Activated T-helper 17 cell treated with anti-CD3 and anti-CD28 coated beads, Interleukin-2, amount 50 U/mL, for 72 hours (primary cell): ENCODE data around the gene JAG2. TPM values are rescaled to one million over a fixed set of nuclear protein-coding genes. Genes with fewer than 3 reads are reported as not detected.

ENCODE experiments used
- ATAC-seq: fragments of 150-1000 bp; cut with Tn5 transposase; replicated peaks from 2 replicates; pipeline ENCODE4 v1.10.0; 2021; ENCODE audit warnings: mild to moderate bottlenecking, moderate library complexity
- H3K27ac Mint-ChIP-seq: one replicate; pipeline ENCODE4 v1.8.0; 2022; ENCODE audit warnings: mixed read lengths
- H3K27me3 Mint-ChIP-seq: one replicate; pipeline ENCODE4 v1.8.0; 2022; ENCODE audit warnings: mixed read lengths
- H3K36me3 Mint-ChIP-seq: one replicate; pipeline ENCODE4 v1.8.0; 2022; ENCODE audit warnings: low read depth, mild to moderate bottlenecking, mixed read lengths
- H3K4me1 Mint-ChIP-seq: one replicate; pipeline ENCODE4 v1.8.0; 2022; ENCODE audit warnings: mixed read lengths
- H3K4me3 Mint-ChIP-seq: one replicate; pipeline ENCODE4 v1.8.0; 2022; ENCODE audit warnings: mild to moderate bottlenecking, mixed read lengths
- H3K9me3 Mint-ChIP-seq: one replicate; pipeline ENCODE4 v1.8.0; 2022; ENCODE audit warnings: mixed read lengths
- total RNA-seq, 2 donors: library from RNA; stranded (reverse); gene quantifications; one replicate each; pipeline ENCODE4 v1.2.3, GENCODE V29; 2022

Gene JAG2
- total RNA-seq: 1 to 10 TPM; 2.5 TPM

- Mint-ChIP-seq H3K4me1 (peaks cover 7% of the 10 kb centered on the region), H3K9me3 (no peaks in the 10 kb centered on the region), H3K27me3 (peaks cover 15% of the 10 kb centered on the region), H3K36me3 (no peaks in the 10 kb centered on the region), H3K27ac (no peak within 1 kb of the TSS), H3K4me3 (peak within 1 kb of the TSS; percentile 68)
- peak; percentile 43 for ATAC-seq
Measured at GRCh38 chr14:105168496-105168978, at the start of gene JAG2. TSS of gene JAG2 (minus strand) at chr14:105168776. CDS start at chr14:105168420, 356 bp downstream.

GRCh38 chr14:105217774-105218173 is 49.2 kb upstream of the JAG2 start:
- H3K4me3 Mint-ChIP-seq: no peak overlapping the region
- H3K27ac Mint-ChIP-seq: no peak overlapping the region
- no peak for ATAC-seq
- no peaks in the 10 kb centered on the region for H3K27me3 Mint-ChIP-seq
- H3K9me3 Mint-ChIP-seq: no peaks in the 10 kb centered on the region
- H3K4me1 Mint-ChIP-seq: peaks cover 4% of the 10 kb centered on the region
- peaks cover 17% of the 10 kb centered on the region for H3K36me3 Mint-ChIP-seq

GRCh38 chr14:105216490-105217247 is 48.1 kb upstream of the JAG2 start:
- Mint-ChIP-seq H3K4me1 (peaks cover 4% of the 10 kb centered on the region), H3K36me3 (peaks cover 8% of the 10 kb centered on the region), H3K9me3 (no peaks in the 10 kb centered on the region), H3K27me3 (no peaks in the 10 kb centered on the region), H3K27ac (no peak overlapping the region), H3K4me3 (no peak overlapping the region)
- no peak for ATAC-seq

GRCh38 chr14:105215602-105216001 is 47.0 kb upstream of the JAG2 start:
- peaks cover 7% of the 10 kb centered on the region for H3K36me3 Mint-ChIP-seq
- H3K9me3 Mint-ChIP-seq: no peaks in the 10 kb centered on the region
- H3K27ac Mint-ChIP-seq: no peak overlapping the region
- peaks cover 4% of the 10 kb centered on the region for H3K4me1 Mint-ChIP-seq
- no peaks in the 10 kb centered on the region for H3K27me3 Mint-ChIP-seq
- no peak for ATAC-seq
- no peak overlapping the region for H3K4me3 Mint-ChIP-seq

- H3K4me1 Mint-ChIP-seq: peaks cover 4% of the 10 kb centered on the region
- ATAC-seq: no peak
- peaks cover 7% of the 10 kb centered on the region for H3K36me3 Mint-ChIP-seq
- H3K27me3 Mint-ChIP-seq: no peaks in the 10 kb centered on the region
- H3K9me3 Mint-ChIP-seq: no peaks in the 10 kb centered on the region
- H3K4me3 Mint-ChIP-seq: no peak overlapping the region
- H3K27ac Mint-ChIP-seq: no peak overlapping the region
Measured at GRCh38 chr14:105214324-105214915, 45.8 kb upstream of the JAG2 start.

- no peaks in the 10 kb centered on the region for H3K36me3 Mint-ChIP-seq
- no peaks in the 10 kb centered on the region for H3K9me3 Mint-ChIP-seq
- no peak overlapping the region for H3K27ac Mint-ChIP-seq
- peaks cover 4% of the 10 kb centered on the region for H3K4me1 Mint-ChIP-seq
- H3K27me3 Mint-ChIP-seq: no peaks in the 10 kb centered on the region
- no peak overlapping the region for H3K4me3 Mint-ChIP-seq
- no peak for ATAC-seq
Measured at GRCh38 chr14:105213361-105213760, 44.8 kb upstream of the JAG2 start.

- no peaks in the 10 kb centered on the region for H3K9me3 Mint-ChIP-seq
- H3K4me1 Mint-ChIP-seq: peaks cover 4% of the 10 kb centered on the region
- H3K36me3 Mint-ChIP-seq: no peaks in the 10 kb centered on the region
- no peaks in the 10 kb centered on the region for H3K27me3 Mint-ChIP-seq
- H3K4me3 Mint-ChIP-seq: no peak overlapping the region
- no peak for ATAC-seq
- H3K27ac Mint-ChIP-seq: no peak overlapping the region
Measured at GRCh38 chr14:105212541-105213300, 44.1 kb upstream of the JAG2 start.

- Mint-ChIP-seq H3K36me3 (no peaks in the 10 kb centered on the region), H3K27me3 (no peaks in the 10 kb centered on the region), H3K4me1 (peaks cover 4% of the 10 kb centered on the region), H3K9me3 (no peaks in the 10 kb centered on the region), H3K4me3 (no peak overlapping the region), H3K27ac (no peak overlapping the region)
- ATAC-seq: no peak
Measured at GRCh38 chr14:105211758-105212089, 43.1 kb upstream of the JAG2 start.

- ATAC-seq: no peak
- H3K36me3 Mint-ChIP-seq: no peaks in the 10 kb centered on the region
- H3K4me3 Mint-ChIP-seq: no peak overlapping the region
- no peaks in the 10 kb centered on the region for H3K9me3 Mint-ChIP-seq
- peaks cover 4% of the 10 kb centered on the region for H3K4me1 Mint-ChIP-seq
- H3K27me3 Mint-ChIP-seq: no peaks in the 10 kb centered on the region
- no peak overlapping the region for H3K27ac Mint-ChIP-seq
Measured at GRCh38 chr14:105211086-105211757, 42.6 kb upstream of the JAG2 start.

- H3K4me1 Mint-ChIP-seq: peaks cover 3% of the 10 kb centered on the region
- no peak overlapping the region for H3K4me3 Mint-ChIP-seq
- H3K9me3 Mint-ChIP-seq: no peaks in the 10 kb centered on the region
- H3K27ac Mint-ChIP-seq: no peak overlapping the region
- ATAC-seq: no peak
- no peaks in the 10 kb centered on the region for H3K36me3 Mint-ChIP-seq
- no peaks in the 10 kb centered on the region for H3K27me3 Mint-ChIP-seq
Measured at GRCh38 chr14:105210266-105211025, 41.9 kb upstream of the JAG2 start.

GRCh38 chr14:105209646-105210045 is 41.1 kb upstream of the JAG2 start:
- no peaks in the 10 kb centered on the region for H3K9me3 Mint-ChIP-seq
- no peak overlapping the region for H3K4me3 Mint-ChIP-seq
- no peaks in the 10 kb centered on the region for H3K4me1 Mint-ChIP-seq
- no peaks in the 10 kb centered on the region for H3K36me3 Mint-ChIP-seq
- H3K27ac Mint-ChIP-seq: no peak overlapping the region
- no peaks in the 10 kb centered on the region for H3K27me3 Mint-ChIP-seq
- ATAC-seq: no peak

- Mint-ChIP-seq H3K4me1 (no peaks in the 10 kb centered on the region), H3K27me3 (no peaks in the 10 kb centered on the region), H3K4me3 (no peak overlapping the region), H3K9me3 (no peaks in the 10 kb centered on the region), H3K27ac (no peak overlapping the region), H3K36me3 (no peaks in the 10 kb centered on the region)
- no peak for ATAC-seq
Measured at GRCh38 chr14:105209091-105209490, 40.5 kb upstream of the JAG2 start.

- Mint-ChIP-seq H3K27me3 (no peaks in the 10 kb centered on the region), H3K9me3 (no peaks in the 10 kb centered on the region), H3K36me3 (no peaks in the 10 kb centered on the region), H3K27ac (no peak overlapping the region), H3K4me1 (no peaks in the 10 kb centered on the region), H3K4me3 (no peak overlapping the region)
- no peak for ATAC-seq
Measured at GRCh38 chr14:105208738-105209075, 40.1 kb upstream of the JAG2 start.
